Activated B cell treated with CpG ODN at 0.5 μM for 24 hours (primary cell): Measurements from ENCODE around the gene ZSWIM3. TPM values are rescaled to one million over a fixed set of nuclear protein-coding genes. Genes with fewer than 3 reads are reported as not detected.
"Not testable (repeated sequence)": the region's sequence is repeated elsewhere in the genome, so short reads cannot be mapped to it uniquely, and the experiment has no call there.

ENCODE experiments used
- ATAC-seq: fragments of 200-7000 bp; cut with Tn5 transposase; one replicate; pipeline ENCODE4 v1.10.0; 2021; ENCODE audit warnings: low read depth, mild to moderate bottlenecking, moderate library complexity
- CTCF ChIA-PET: fragments of 350-600 bp; sonication (Branson Sonifier 250); formaldehyde crosslinking; loops from one replicate; lab custom pipeline; 2021; ENCODE audit warnings: antibody characterized with exemption; lab: Charles Lee
- POLR2A ChIA-PET: fragments of 350-600 bp; sonication (Branson Sonifier 250); formaldehyde crosslinking; loops from one replicate; lab custom pipeline; 2021; ENCODE audit warnings: antibody characterized with exemption; lab: Charles Lee
- DNase-seq: peaks from one replicate; pipeline ENCODE4 v3.0.0; 2022
- H3K27ac Mint-ChIP-seq: one replicate; pipeline ENCODE4 v1.8.0; 2020; ENCODE audit warnings: mixed read lengths
- H3K27me3 Mint-ChIP-seq: one replicate; pipeline ENCODE4 v1.8.0; 2021; ENCODE audit warnings: mixed read lengths
- H3K36me3 Mint-ChIP-seq: one replicate; pipeline ENCODE4 v1.8.0; 2021; ENCODE audit warnings: low read depth, mixed read lengths
- H3K4me1 Mint-ChIP-seq: one replicate; pipeline ENCODE4 v1.8.0; 2021; ENCODE audit warnings: mixed read lengths
- H3K4me3 Mint-ChIP-seq: one replicate; pipeline ENCODE4 v1.8.0; 2020; ENCODE audit warnings: mild to moderate bottlenecking, mixed read lengths
- H3K9me3 Mint-ChIP-seq: one replicate; pipeline ENCODE4 v1.8.0; 2020; ENCODE audit warnings: mixed read lengths
- intact Hi-C: fragments of 100-400 bp; cut with micrococcal nuclease; formaldehyde crosslinking; loops from one replicate; pipeline ENCODE4 v1.15.1; 2024
- total RNA-seq: library from RNA; stranded (reverse); gene quantifications from 2 replicates; pipeline ENCODE4 v1.2.3, GENCODE V29; 2022
- TF ChIP-seq, protein P1 (sequence below): fragments of 200-600 bp; IDR thresholded peaks from one replicate; pipeline ENCODE4 v1.8.0; 2022; ENCODE audit warnings: antibody characterized with exemption, mild to moderate bottlenecking

Gene ZSWIM3
- total RNA-seq, 1 donor from 2014 or later: 6.4 TPM

- intact Hi-C loops: no loop called here
- DNase-seq: no peak
Observed at GRCh38 chr20:45873409-45874103, 16.1 kb downstream of the ZSWIM3 start.

DNA sequence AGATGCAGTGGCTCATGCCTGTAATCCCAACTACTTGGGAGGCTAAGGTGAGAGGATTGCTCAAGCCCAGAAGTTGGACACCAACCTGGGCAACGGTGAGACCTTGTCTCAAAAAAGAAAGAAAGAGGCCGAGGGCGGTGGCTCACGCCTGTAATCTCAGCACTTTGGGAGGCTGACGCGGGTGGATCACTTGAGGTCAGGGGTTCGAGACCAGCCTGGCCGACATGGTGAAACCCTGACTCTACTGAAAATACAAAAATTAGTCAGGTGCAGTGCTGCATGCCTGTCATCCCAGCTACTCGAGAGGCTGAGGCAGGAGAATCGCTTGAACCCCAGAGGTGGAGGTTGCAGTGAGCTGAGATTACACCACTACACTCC, 16.7 kb downstream of the ZSWIM3 start:
- POLR2A ChIA-PET, intact Hi-C loops, H3K4me1 Mint-ChIP-seq, H3K4me3 Mint-ChIP-seq, CTCF ChIA-PET, DNase-seq, H3K27me3 Mint-ChIP-seq, H3K27ac Mint-ChIP-seq, H3K9me3 Mint-ChIP-seq, ATAC-seq: not testable (repeated sequence)
- peaks cover 20% of the 10 kb centered on the region for H3K36me3 Mint-ChIP-seq

More at GRCh38 chr20:45873409-45874103, 16.1 kb downstream of the ZSWIM3 start:
- no peaks in the 10 kb centered on the region for H3K9me3 Mint-ChIP-seq
- no peaks in the 10 kb centered on the region for H3K4me1 Mint-ChIP-seq
- peaks cover 18% of the 10 kb centered on the region for H3K36me3 Mint-ChIP-seq
- TF ChIP-seq, protein P1, sequence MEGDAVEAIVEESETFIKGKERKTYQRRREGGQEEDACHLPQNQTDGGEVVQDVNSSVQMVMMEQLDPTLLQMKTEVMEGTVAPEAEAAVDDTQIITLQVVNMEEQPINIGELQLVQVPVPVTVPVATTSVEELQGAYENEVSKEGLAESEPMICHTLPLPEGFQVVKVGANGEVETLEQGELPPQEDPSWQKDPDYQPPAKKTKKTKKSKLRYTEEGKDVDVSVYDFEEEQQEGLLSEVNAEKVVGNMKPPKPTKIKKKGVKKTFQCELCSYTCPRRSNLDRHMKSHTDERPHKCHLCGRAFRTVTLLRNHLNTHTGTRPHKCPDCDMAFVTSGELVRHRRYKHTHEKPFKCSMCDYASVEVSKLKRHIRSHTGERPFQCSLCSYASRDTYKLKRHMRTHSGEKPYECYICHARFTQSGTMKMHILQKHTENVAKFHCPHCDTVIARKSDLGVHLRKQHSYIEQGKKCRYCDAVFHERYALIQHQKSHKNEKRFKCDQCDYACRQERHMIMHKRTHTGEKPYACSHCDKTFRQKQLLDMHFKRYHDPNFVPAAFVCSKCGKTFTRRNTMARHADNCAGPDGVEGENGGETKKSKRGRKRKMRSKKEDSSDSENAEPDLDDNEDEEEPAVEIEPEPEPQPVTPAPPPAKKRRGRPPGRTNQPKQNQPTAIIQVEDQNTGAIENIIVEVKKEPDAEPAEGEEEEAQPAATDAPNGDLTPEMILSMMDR: no peak
- no peak overlapping the region for H3K4me3 Mint-ChIP-seq
- no peak for ATAC-seq
- no peaks in the 10 kb centered on the region for H3K27me3 Mint-ChIP-seq
- ChIA-PET CTCF (no interaction called here), POLR2A (interaction anchor here (0.6 kb wide), 1 partner anchor 17 kb away, joined by 3 read pairs; the partner anchor contains the start of genes CTSA and NEURL2)
- no peak overlapping the region for H3K27ac Mint-ChIP-seq

DNA sequence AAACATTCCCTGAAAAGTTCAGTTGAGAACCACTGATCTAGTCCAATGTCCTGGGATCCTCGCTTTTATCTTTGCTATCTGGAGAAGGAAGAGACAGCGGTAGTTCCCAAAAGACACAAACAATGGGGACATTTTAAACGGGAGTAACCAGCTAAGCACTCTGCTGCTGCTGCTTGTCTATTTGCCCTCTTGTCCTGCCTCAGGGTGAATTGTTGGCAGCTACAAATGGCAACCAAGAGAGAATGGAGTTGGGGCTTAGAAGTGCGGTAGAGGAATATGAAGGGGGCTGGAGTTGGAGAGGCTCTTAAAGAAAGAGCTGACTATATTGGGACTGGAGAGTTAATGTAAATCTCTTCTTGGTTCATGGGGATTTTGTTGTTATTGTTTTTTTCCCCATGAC, 17.2 kb downstream of the ZSWIM3 start:
- ATAC-seq: no peak
- POLR2A ChIA-PET: no interaction called here

DNA sequence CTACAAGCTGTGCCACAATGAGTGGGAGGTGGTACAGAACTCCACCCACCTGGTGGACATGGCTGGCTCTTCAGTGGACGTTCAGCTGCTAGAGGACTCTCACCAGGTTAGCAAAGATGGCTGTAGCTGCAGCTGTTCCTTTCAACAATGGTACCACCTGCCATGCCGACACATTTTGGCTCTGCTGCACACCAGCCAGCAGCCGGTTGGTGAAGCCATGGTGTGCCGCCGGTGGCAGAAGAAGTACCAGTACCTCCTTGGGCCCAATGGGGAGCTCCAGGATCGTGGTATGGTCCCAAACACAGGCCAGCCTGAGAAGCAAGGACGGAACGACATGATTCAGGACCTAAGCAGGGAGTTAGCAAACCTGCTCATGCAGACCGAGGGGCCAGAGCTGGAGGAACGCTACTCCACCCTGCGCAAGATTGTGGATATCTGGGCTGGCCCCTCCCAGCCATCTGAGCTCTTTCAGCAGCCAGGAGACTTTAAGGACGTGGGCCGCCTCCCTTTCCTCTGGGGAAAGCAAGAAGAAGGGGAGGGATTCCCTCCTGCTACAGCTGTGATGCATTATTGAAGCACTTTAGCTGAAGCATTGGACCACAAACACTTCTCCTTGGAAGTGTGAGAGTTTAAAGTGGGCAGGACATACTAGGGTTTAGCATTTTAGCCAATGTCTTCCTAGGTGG, 20.8 kb downstream of the ZSWIM3 start:
- TF ChIP-seq, protein P1: no peak
- H3K36me3 Mint-ChIP-seq: peaks cover 31% of the 10 kb centered on the region
- no peaks in the 10 kb centered on the region for H3K9me3 Mint-ChIP-seq
- intact Hi-C loops: no loop called here
- ATAC-seq (no peak), DNase-seq (no peak)
- POLR2A ChIA-PET: no interaction called here
- no peaks in the 10 kb centered on the region for H3K27me3 Mint-ChIP-seq
- H3K4me1 Mint-ChIP-seq: peaks cover 21% of the 10 kb centered on the region
- no peak overlapping the region for H3K27ac Mint-ChIP-seq
- CTCF ChIA-PET: no interaction called here
- H3K4me3 Mint-ChIP-seq: no peak overlapping the region

More for the DNA sequence above, 17.2 kb downstream of the ZSWIM3 start:
- no peak for DNase-seq
- TF ChIP-seq, protein P1: no peak
- peaks cover 20% of the 10 kb centered on the region for H3K36me3 Mint-ChIP-seq
- no peaks in the 10 kb centered on the region for H3K27me3 Mint-ChIP-seq
- intact Hi-C loops: no loop called here
- CTCF ChIA-PET: no interaction called here
- no peaks in the 10 kb centered on the region for H3K4me1 Mint-ChIP-seq
- no peak overlapping the region for H3K27ac Mint-ChIP-seq
- H3K4me3 Mint-ChIP-seq: no peak overlapping the region
- no peaks in the 10 kb centered on the region for H3K9me3 Mint-ChIP-seq

DNA sequence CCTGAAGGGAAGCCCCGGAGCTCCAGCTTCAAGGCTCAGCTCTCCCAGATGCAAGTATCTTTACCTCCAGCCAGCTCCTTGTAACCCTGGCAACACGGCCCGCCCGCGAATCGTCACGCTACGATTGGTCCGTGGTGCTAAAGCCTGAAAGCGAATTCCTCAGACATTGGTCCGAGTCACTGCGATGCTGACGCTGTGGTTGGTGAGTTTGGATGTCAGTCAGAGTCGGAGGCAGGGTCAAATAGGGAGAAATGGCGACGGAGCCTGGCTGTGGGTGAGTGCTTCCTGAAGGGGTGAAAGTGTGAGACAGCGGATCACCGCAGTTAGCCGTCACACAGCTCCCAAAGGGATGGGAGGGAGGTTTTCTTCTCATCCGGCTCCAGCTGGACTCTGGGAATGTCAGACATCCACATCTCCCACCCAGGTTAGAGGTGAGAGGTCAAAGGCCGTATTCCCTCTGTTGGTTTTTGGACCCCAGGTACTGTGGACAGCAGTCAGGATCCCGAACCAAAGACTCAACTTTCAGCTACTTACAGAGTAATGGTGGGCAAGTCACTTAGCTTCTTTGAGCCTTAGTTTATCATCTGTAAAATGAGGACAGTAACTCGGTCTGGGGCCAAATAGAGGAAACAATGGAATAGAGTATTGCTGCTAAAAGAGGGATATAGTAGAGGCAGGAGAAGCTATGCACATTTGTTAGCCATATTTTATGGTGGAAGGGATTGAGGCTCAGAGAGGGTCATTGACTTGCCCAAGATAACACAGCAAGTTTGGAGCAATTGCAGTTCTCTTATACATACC, 23.8 kb downstream of the ZSWIM3 start, which contains the start of gene ZSWIM1:
Gene ZSWIM1, plus strand, starts transcription at position 240 of the 801 bp plus-strand sequence. CDS start 1,366 bp downstream, outside the sequence.
- peaks cover 34% of the 10 kb centered on the region for H3K4me1 Mint-ChIP-seq
- H3K36me3 Mint-ChIP-seq: peaks cover 40% of the 10 kb centered on the region
- H3K27me3 Mint-ChIP-seq: no peaks in the 10 kb centered on the region
- H3K4me3 Mint-ChIP-seq: peak within 1 kb of the TSS; percentile 90
- TF ChIP-seq, protein P1: no peak
- intact Hi-C loops: loop anchor here (1.0 kb wide), 5 partner anchors 10 to 69 kb away; partner anchors contain the start of genes ACOT8, CTSA, NEURL2 and UBE2C
- no peaks in the 10 kb centered on the region for H3K9me3 Mint-ChIP-seq
- ChIA-PET POLR2A (interaction anchor here (0.5 to 2.9 kb wide), 17 partner anchors 11 to 808 kb away, joined by 3 to 43 read pairs (median 5); partner anchors contain the start of genes ACOT8, CTSA, DNTTIP1 and NEURL2), CTCF (interaction anchor here (1.5 to 2.9 kb wide), 2 partner anchors 9 to 57 kb away, joined by 4 to 9 read pairs; partner anchors contain the start of gene NEURL2)
- ATAC-seq (peak; percentile 99), DNase-seq (peak; percentile 98)
- H3K27ac Mint-ChIP-seq: peak within 1 kb of the TSS; percentile 93
